Ascending aorta (tissue), 2 donors: ENCODE results near the gene MYH7. TPM values are rescaled to one million over a fixed set of nuclear protein-coding genes. Genes with fewer than 3 reads are reported as not detected.

Source experiments
- DNase-seq, 2 donors: peaks; one replicate each; pipeline ENCODE4 v3.0.0-alpha.2; 2019; ENCODE audit warnings: low spot score in 2 of 2
- H3K27ac ChIP-seq, 2 donors: fragments of 200-600 bp; sonication (generic); one replicate each; pipeline ENCODE4 v1.5.1; 2016 to 2017; ENCODE audit warnings: mild to moderate bottlenecking in 1 of 2
- H3K27me3 ChIP-seq: fragments of 200-600 bp; sonication (generic); one replicate; pipeline ENCODE4 v1.5.1; 2017
- H3K36me3 ChIP-seq, 2 donors: fragments of 200-600 bp; sonication (generic); one replicate each; pipeline ENCODE4 v1.5.1; 2016
- H3K4me1 ChIP-seq, 2 donors: fragments of 200-600 bp; sonication (generic); one replicate each; pipeline ENCODE4 v1.5.1; 2016 to 2017; ENCODE audit warnings: mild to moderate bottlenecking in 1 of 2
- H3K4me3 ChIP-seq, 2 donors: fragments of 200-600 bp; sonication (generic); one replicate each; pipeline ENCODE4 v1.5.1; 2016 to 2017; ENCODE audit warnings: mild to moderate bottlenecking in 1 of 2
- H3K9me3 ChIP-seq, 2 donors: fragments of 200-600 bp; sonication (generic); one replicate each; pipeline ENCODE4 v1.5.1; 2016
- CTCF ChIP-seq, 3 experiments: fragments of 200-600 bp in 2 of 3; fragments of 450-650 bp in 1 of 3; sonication (generic) in 2 of 3; IDR thresholded peaks; one replicate each; pipeline ENCODE4 v1.5.1; 2016 to 2019; ENCODE audit warnings: antibody characterized with exemption in 3 of 3, mild to moderate bottlenecking in 1 of 3, moderate library complexity in 1 of 3
- intact Hi-C: fragments of 100-400 bp; cut with DNase I; formaldehyde crosslinking; loops from one replicate; pipeline ENCODE4 v1.15.1; 2023
- total RNA-seq: library from RNA; depleted of rRNA; stranded (reverse); fragments of >200 nt; gene quantifications from one replicate; pipeline ENCODE4 v1.1.0, GENCODE V29; 2016

MYH7 gene
- total RNA-seq, 1 donor from 2014 or later, result not detected

GRCh38 chr14:23434488-23435222 is 805 bp downstream of the MYH7 start:
- Histone ChIP-seq H3K36me3 (no peaks in the 10 kb centered on the region), H3K27me3 (no peaks in the 10 kb centered on the region), H3K4me3 (no peak overlapping the region), H3K27ac (no peak overlapping the region), H3K4me1 (no peaks in the 10 kb centered on the region), H3K9me3 (no peaks in the 10 kb centered on the region)
- peak in 1 of 2 donors; percentile 22 for DNase-seq
- intact Hi-C loops, result no loop called here
- TF ChIP-seq CTCF (IDR thresholded peaks at IDR 0.05), result no peak

- intact Hi-C loops, result no loop called here
- Histone ChIP-seq H3K36me3 (no peaks in the 10 kb centered on the region), H3K4me1 (no peaks in the 10 kb centered on the region), H3K9me3 (no peaks in the 10 kb centered on the region), H3K27me3 (no peaks in the 10 kb centered on the region), H3K4me3 (no peak overlapping the region), H3K27ac (no peak overlapping the region)
- TF ChIP-seq CTCF (IDR thresholded peaks at IDR 0.05), result no peak
- DNase-seq, result peak in 1 of 2 donors; percentile 24
Measured at GRCh38 chr14:23433457-23433856, 2.0 kb downstream of the MYH7 start.

- Histone ChIP-seq H3K27ac (no peak overlapping the region), H3K4me3 (no peak overlapping the region), H3K9me3 (no peaks in the 10 kb centered on the region), H3K4me1 (no peaks in the 10 kb centered on the region), H3K36me3 (no peaks in the 10 kb centered on the region), H3K27me3 (no peaks in the 10 kb centered on the region)
- DNase-seq, result peak in 1 of 2 donors; percentile 21
- intact Hi-C loops, result no loop called here
- no peak for TF ChIP-seq CTCF (IDR thresholded peaks at IDR 0.05)
Measured at GRCh38 chr14:23432946-23433345, 2.5 kb downstream of the MYH7 start.

GRCh38 chr14:23432102-23432925 is 3.1 kb downstream of the MYH7 start:
- no peaks in the 10 kb centered on the region for H3K9me3 ChIP-seq
- no peaks in the 10 kb centered on the region for H3K36me3 ChIP-seq
- peak in 1 of 2 donors; percentile 31 for DNase-seq
- no peaks in the 10 kb centered on the region for H3K27me3 ChIP-seq
- H3K27ac ChIP-seq, result no peak overlapping the region
- intact Hi-C loops, result no loop called here
- no peaks in the 10 kb centered on the region for H3K4me1 ChIP-seq
- no peak for TF ChIP-seq CTCF (IDR thresholded peaks at IDR 0.05)
- no peak overlapping the region for H3K4me3 ChIP-seq

- no peaks in the 10 kb centered on the region for H3K27me3 ChIP-seq
- no peak overlapping the region for H3K27ac ChIP-seq
- no peaks in the 10 kb centered on the region for H3K4me1 ChIP-seq
- H3K36me3 ChIP-seq, result no peaks in the 10 kb centered on the region
- H3K4me3 ChIP-seq, result no peak overlapping the region
- TF ChIP-seq CTCF (IDR thresholded peaks at IDR 0.05), result no peak
- no peaks in the 10 kb centered on the region for H3K9me3 ChIP-seq
- intact Hi-C loops, result no loop called here
- peak in 1 of 2 donors; percentile 28 for DNase-seq
Measured at GRCh38 chr14:23431486-23431885, 4.0 kb downstream of the MYH7 start.
